ENCODE measurements around the gene CFAP251. TPM values are rescaled to one million over a fixed set of nuclear protein-coding genes. Genes with fewer than 3 reads are reported as not detected.
"Not testable (repeated sequence)": the region's sequence is repeated elsewhere in the genome, so short reads cannot be mapped to it uniquely, and the experiment has no call there.

CFAP251 gene
- total RNA-seq, 1 donor from 2014 or later, result 0.65 TPM

- DNase-seq, result no peak
- intact Hi-C loops (cut with DNase I), result no loop called here
- ATAC-seq (ENCODE audit: poor library complexity), result no peak
These were observed 45.1 kb downstream of the CFAP251 start for GRCh38 chr12:121963341-121964018.

- DNase-seq (no peak), ATAC-seq (ENCODE audit: poor library complexity) (no peak)
- intact Hi-C loops (cut with DNase I), result no loop called here
These were observed 46.6 kb downstream of the CFAP251 start for GRCh38 chr12:121964813-121965643.

GRCh38 chr12:121966959-121967358 lies 48.6 kb downstream of the CFAP251 start:
- intact Hi-C loops (cut with DNase I), result no loop called here
- no peak for DNase-seq

GRCh38 chr12:121968876-121969275 lies 50.5 kb downstream of the CFAP251 start:
- intact Hi-C loops (cut with DNase I), result no loop called here

More at GRCh38 chr12:121966959-121967358, 48.6 kb downstream of the CFAP251 start:
- peak; percentile 81 for ATAC-seq (ENCODE audit: poor library complexity)

GRCh38 chr12:121969726-121970125 lies 51.3 kb downstream of the CFAP251 start:
- intact Hi-C loops (cut with DNase I), result no loop called here
- ATAC-seq (ENCODE audit: poor library complexity) (no peak), DNase-seq (no peak)

More at GRCh38 chr12:121968876-121969275, 50.5 kb downstream of the CFAP251 start:
- ATAC-seq (ENCODE audit: poor library complexity), result no peak
- DNase-seq, result peak; percentile 53

- peak; percentile 52 for ATAC-seq (ENCODE audit: poor library complexity)
- intact Hi-C loops (cut with DNase I), result no loop called here
- DNase-seq, result no peak
These were observed 52.3 kb downstream of the CFAP251 start for GRCh38 chr12:121970581-121971300.

GRCh38 chr12:121974026-121974985 lies 55.9 kb downstream of the CFAP251 start:
- DNase-seq, result no peak
- intact Hi-C loops (cut with DNase I), result no loop called here
- ATAC-seq (ENCODE audit: poor library complexity), result peak; percentile 57

- DNase-seq (no peak), ATAC-seq (ENCODE audit: poor library complexity) (no peak)
- intact Hi-C loops (cut with DNase I), result no loop called here
These were observed 56.6 kb downstream of the CFAP251 start for GRCh38 chr12:121975021-121975420.

GRCh38 chr12:121976950-121977349 lies 58.6 kb downstream of the CFAP251 start:
- ATAC-seq (ENCODE audit: poor library complexity) (no peak), DNase-seq (no peak)
- intact Hi-C loops (cut with DNase I), result no loop called here

GRCh38 chr12:121980191-121980891 lies 61.9 kb downstream of the CFAP251 start:
- intact Hi-C loops (cut with DNase I), result no loop called here
- ATAC-seq (ENCODE audit: poor library complexity), result no peak
- no peak for DNase-seq

- ATAC-seq (ENCODE audit: poor library complexity) (no peak), DNase-seq (no peak)
- intact Hi-C loops (cut with DNase I), result no loop called here
These were observed 62.5 kb downstream of the CFAP251 start for GRCh38 chr12:121980892-121981272.

- ATAC-seq (ENCODE audit: poor library complexity), result no peak
- intact Hi-C loops (cut with DNase I), result no loop called here
- DNase-seq, result no peak
These were observed 63.1 kb downstream of the CFAP251 start for GRCh38 chr12:121981456-121981855.

GRCh38 chr12:121982950-121983349 lies 64.6 kb downstream of the CFAP251 start:
- ATAC-seq (ENCODE audit: poor library complexity) (no peak), DNase-seq (no peak)
- intact Hi-C loops (cut with DNase I), result no loop called here

GRCh38 chr12:121983536-121984210 lies 65.3 kb downstream of the CFAP251 start:
- DNase-seq (no peak), ATAC-seq (ENCODE audit: poor library complexity) (no peak)
- intact Hi-C loops (cut with DNase I), result no loop called here

GRCh38 chr12:121986489-121987245 lies 68.3 kb downstream of the CFAP251 start:
- intact Hi-C loops (cut with DNase I), result no loop called here
- DNase-seq (no peak), ATAC-seq (ENCODE audit: poor library complexity) (no peak)

GRCh38 chr12:121988519-121988918 lies 70.1 kb downstream of the CFAP251 start:
- ATAC-seq (ENCODE audit: poor library complexity); DNase-seq; intact Hi-C loops (cut with DNase I): not testable (repeated sequence)

Measured in Right ventricle myocardium superior (tissue), 1 donor.